PC-9 (cell line): ENCODE data around the gene MYOM3. TPM values are rescaled to one million over a fixed set of nuclear protein-coding genes. Genes with fewer than 3 reads are reported as not detected.

Experiments used
- BruUV-seq: library from RNA; stranded (reverse); fragments of 400-500 nt; replicated peaks from 2 replicates; lab custom pipeline; 2021; lab: Mats Ljungman, UMichigan
- CTCF ChIA-PET: fragments of 300-600 bp; sonication (Branson Sonifier 250); formaldehyde crosslinking; loops from one replicate; lab custom pipeline; 2022; ENCODE audit warnings: antibody characterized with exemption; lab: Charles Lee
- POLR2A ChIA-PET: fragments of 300-600 bp; sonication (Branson Sonifier 250); formaldehyde crosslinking; loops from one replicate; lab custom pipeline; 2022; ENCODE audit warnings: antibody characterized with exemption; ENCODE audit not compliant: unreplicated experiment; lab: Charles Lee
- DNase-seq, 2 experiments: peaks; one replicate each; pipeline versions ENCODE4 v3.0.0 to v3.0.0-alpha.2; 2015 to 2022; ENCODE audit warnings: mixed read lengths in 1 of 2
- H2AFZ ChIP-seq: fragments of 200-600 bp; sonication (generic); 2 replicates; pipeline ENCODE4 v1.8.1; 2017; ENCODE audit warnings: antibody characterized with exemption
- H3F3A ChIP-seq: fragments of 200-600 bp; sonication (generic); 2 replicates; pipeline ENCODE4 v1.8.1; 2017; ENCODE audit warnings: antibody characterized with exemption, mild to moderate bottlenecking, low read depth; ENCODE audit not compliant: insufficient read depth
- H3K27ac ChIP-seq: fragments of 200-600 bp; sonication (generic); 2 replicates; pipeline ENCODE4 v1.6.1; 2016; ENCODE audit warnings: mixed run types
- H3K27me3 ChIP-seq: fragments of 200-600 bp; sonication (generic); 2 replicates; pipeline ENCODE4 v1.6.1; 2016; ENCODE audit warnings: low read depth, mixed run types; ENCODE audit not compliant: insufficient read depth
- H3K36me3 ChIP-seq: fragments of 200-600 bp; sonication (generic); 2 replicates; pipeline ENCODE4 v1.6.1; 2016; ENCODE audit warnings: low read depth, mixed run types
- H3K4me1 ChIP-seq: fragments of 200-600 bp; sonication (generic); replicated peaks from 2 replicates; pipeline ENCODE4 v1.6.1; 2016; ENCODE audit warnings: mixed run types; ENCODE audit not compliant: insufficient read depth
- H3K4me2 ChIP-seq: fragments of 200-600 bp; sonication (generic); 2 replicates; pipeline ENCODE4 v1.6.1; 2017; ENCODE audit warnings: mixed run types
- H3K4me3 ChIP-seq: fragments of 200-600 bp; sonication (generic); 2 replicates; pipeline ENCODE4 v1.6.1; 2016; ENCODE audit warnings: mixed run types
- H3K79me2 ChIP-seq: fragments of 200-600 bp; sonication (generic); 2 replicates; pipeline ENCODE4 v1.6.1; 2017; ENCODE audit warnings: low read depth, mixed run types
- H3K9me2 ChIP-seq: fragments of 200-600 bp; sonication (generic); 2 replicates; pipeline ENCODE4 v1.8.1; 2017; ENCODE audit warnings: mild to moderate bottlenecking; ENCODE audit not compliant: insufficient read depth
- H3K9me3 ChIP-seq: fragments of 200-600 bp; sonication (generic); 2 replicates; pipeline ENCODE4 v1.8.1; 2016; ENCODE audit warnings: low read depth; ENCODE audit not compliant: insufficient read depth
- H4K20me1 ChIP-seq: fragments of 200-600 bp; sonication (generic); 2 replicates; pipeline ENCODE4 v1.8.1; 2017; ENCODE audit not compliant: insufficient read depth
- EZH2 ChIP-seq: fragments of 200-600 bp; sonication (generic); IDR thresholded peaks from 2 replicates; pipeline ENCODE4 v1.8.0; 2017; ENCODE audit warnings: antibody characterized with exemption, low read depth
- intact Hi-C: fragments of 100-400 bp; cut with micrococcal nuclease; formaldehyde crosslinking; loops from one replicate; pipeline ENCODE4 v1.10.0; 2022; ENCODE audit not compliant: unreplicated experiment
- total RNA-seq: library from RNA; stranded (reverse); gene quantifications from 2 replicates; pipeline ENCODE4 v1.2.3, GENCODE V29; 2021
- TF ChIP-seq, protein P1 (sequence below): fragments of 200-600 bp; sonication (generic); conservative IDR thresholded peaks from 2 replicates; pipeline ENCODE4 v1.6.1; 2017; ENCODE audit warnings: mixed run types, antibody characterized with exemption, mild to moderate bottlenecking, moderate library complexity

MYOM3 gene
- total RNA-seq, 1 experiment from 2014 or later, result 11.9 TPM

DNA sequence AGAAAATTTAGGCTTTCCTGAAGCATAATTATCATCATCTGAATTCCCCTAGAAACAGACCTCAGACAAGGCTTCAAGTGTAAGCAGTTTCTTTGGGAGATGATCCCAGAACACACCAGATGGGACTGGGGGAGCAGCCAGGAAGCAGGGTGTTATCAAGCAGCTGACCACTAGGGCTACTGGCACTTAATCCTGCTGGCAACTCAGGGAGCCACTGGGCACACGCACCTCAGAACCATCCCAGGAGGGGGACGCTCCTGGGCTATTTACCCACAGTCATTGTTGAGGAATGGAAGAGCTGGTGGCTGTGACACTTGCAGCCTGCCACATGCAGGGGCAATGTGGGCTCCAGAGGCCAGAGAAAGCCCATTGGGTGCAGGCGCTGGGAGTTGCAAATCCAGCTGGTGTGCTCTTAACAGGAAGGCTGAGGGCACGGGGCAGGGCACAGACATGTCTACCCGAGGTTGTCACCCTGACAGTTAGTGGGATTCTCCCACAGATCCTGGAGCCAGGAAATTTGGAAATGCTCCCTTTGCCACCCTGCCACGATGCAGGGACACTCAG lies 46.1 kb upstream of the MYOM3 start:
- H3K9me3 ChIP-seq, result no peaks in the 10 kb centered on the region
- TF ChIP-seq, protein P1, sequence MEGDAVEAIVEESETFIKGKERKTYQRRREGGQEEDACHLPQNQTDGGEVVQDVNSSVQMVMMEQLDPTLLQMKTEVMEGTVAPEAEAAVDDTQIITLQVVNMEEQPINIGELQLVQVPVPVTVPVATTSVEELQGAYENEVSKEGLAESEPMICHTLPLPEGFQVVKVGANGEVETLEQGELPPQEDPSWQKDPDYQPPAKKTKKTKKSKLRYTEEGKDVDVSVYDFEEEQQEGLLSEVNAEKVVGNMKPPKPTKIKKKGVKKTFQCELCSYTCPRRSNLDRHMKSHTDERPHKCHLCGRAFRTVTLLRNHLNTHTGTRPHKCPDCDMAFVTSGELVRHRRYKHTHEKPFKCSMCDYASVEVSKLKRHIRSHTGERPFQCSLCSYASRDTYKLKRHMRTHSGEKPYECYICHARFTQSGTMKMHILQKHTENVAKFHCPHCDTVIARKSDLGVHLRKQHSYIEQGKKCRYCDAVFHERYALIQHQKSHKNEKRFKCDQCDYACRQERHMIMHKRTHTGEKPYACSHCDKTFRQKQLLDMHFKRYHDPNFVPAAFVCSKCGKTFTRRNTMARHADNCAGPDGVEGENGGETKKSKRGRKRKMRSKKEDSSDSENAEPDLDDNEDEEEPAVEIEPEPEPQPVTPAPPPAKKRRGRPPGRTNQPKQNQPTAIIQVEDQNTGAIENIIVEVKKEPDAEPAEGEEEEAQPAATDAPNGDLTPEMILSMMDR, result 0 out of 2 replicates have a peak, but pooled peaks have one; percentile 29
- no peak for TF ChIP-seq EZH2
- H3K4me2 ChIP-seq, result no peak overlapping the region
- ChIA-PET POLR2A (no interaction called here), CTCF (no interaction called here)
- no peaks in the 10 kb centered on the region for H3K4me1 ChIP-seq
- no peaks in the 10 kb centered on the region for H3K9me2 ChIP-seq
- no peak overlapping the region for H3K4me3 ChIP-seq
- H3F3A ChIP-seq, result no peaks in the 10 kb centered on the region
- no TSS peak for BruUV-seq
- H3K27me3 ChIP-seq, result no peaks in the 10 kb centered on the region
- H3K36me3 ChIP-seq, result no peaks in the 10 kb centered on the region
- DNase-seq, result no peak
- no peak overlapping the region for H3K27ac ChIP-seq
- H3K79me2 ChIP-seq, result no peaks in the 10 kb centered on the region
- H2AFZ ChIP-seq, result no peak overlapping the region
- H4K20me1 ChIP-seq, result no peaks in the 10 kb centered on the region
- intact Hi-C loops, result no loop called here

DNA sequence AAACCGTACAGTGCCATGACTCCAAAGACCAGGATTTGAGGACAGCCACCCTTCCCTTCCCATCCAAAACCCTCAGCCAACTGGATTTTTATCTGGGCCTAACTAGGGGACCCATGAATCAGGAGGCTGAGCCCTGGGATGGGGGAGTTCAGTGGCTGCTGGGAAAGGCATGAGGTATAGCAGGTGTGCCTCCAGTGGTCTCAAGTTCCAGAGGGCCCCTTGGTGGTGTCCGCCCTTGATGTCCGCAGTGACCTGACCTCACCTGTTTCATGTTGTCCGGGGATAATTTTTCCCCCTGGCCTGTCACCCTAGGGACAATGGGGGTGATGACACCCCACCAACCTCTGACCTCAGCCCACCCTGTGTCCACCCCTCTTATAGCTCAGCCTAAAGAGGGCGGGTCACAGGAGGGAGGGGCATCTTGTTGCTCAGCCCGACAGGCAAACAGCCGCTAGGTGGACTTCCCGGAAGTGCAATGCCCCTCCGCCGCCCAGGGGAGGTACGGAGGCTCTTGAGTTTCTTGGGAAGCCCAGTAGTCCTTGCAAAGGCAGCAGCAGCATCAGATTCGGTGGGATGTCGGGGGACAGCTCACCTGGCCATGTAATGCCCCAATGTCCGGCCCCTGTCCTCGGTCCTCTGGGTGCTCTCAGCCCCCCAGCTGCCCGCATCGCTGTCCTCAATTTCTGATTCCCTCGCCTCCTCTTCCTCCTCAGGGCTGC lies 44.8 kb upstream of the MYOM3 start:
- no peaks in the 10 kb centered on the region for H3K9me3 ChIP-seq
- no peak overlapping the region for H3K4me2 ChIP-seq
- no peaks in the 10 kb centered on the region for H3F3A ChIP-seq
- H4K20me1 ChIP-seq, result no peaks in the 10 kb centered on the region
- intact Hi-C loops, result no loop called here
- ChIA-PET POLR2A (no interaction called here), CTCF (no interaction called here)
- H3K27ac ChIP-seq, result no peak overlapping the region
- TF ChIP-seq, protein P1, result no peak
- no peak for TF ChIP-seq EZH2
- no peak overlapping the region for H3K4me3 ChIP-seq
- DNase-seq, result no peak
- H2AFZ ChIP-seq, result no peak overlapping the region
- no peaks in the 10 kb centered on the region for H3K4me1 ChIP-seq
- BruUV-seq, result no TSS peak
- H3K79me2 ChIP-seq, result no peaks in the 10 kb centered on the region
- H3K27me3 ChIP-seq, result no peaks in the 10 kb centered on the region
- no peaks in the 10 kb centered on the region for H3K36me3 ChIP-seq
- no peaks in the 10 kb centered on the region for H3K9me2 ChIP-seq

DNA sequence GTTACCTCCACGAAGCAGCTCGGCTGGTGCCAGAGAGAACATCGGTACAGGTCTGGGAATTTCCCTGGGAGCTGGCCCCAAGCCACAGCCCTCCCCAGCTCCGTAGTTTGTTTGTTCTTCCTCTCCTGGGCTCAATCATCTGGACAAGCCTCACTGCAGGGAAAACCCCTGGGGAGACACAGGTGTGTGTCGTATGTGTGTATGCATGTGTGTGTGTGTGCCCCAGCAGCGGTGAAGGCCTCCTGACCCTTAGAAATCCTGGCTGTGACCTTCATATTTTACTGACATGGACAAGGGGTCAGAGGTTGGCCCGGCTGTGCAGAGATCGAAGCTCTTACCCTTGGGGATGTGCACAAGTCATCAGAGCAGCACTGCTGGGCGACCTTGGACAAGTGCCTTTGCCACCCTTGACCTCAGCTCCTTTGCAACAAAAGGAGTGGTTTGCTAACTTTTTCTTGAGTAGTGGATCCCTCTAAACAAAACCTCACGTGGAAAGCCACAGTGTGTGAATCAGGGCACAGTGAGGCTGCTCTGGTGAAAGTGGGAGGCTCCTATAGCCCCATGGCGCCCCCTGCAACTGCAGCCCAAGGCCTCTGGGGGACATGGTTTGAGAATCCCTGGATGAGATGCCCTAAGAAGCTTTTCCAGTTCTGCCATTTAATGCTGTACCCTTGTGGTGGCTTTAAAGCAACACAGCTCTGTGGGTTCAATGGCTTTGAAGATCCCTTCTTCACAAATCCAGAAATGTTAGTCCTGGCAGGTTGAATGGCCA lies 43.3 kb upstream of the MYOM3 start:
- intact Hi-C loops, result no loop called here
- H3K4me1 ChIP-seq, result peaks cover 2% of the 10 kb centered on the region
- no peak for DNase-seq
- H3K79me2 ChIP-seq, result no peaks in the 10 kb centered on the region
- H3K9me2 ChIP-seq, result no peaks in the 10 kb centered on the region
- no peak overlapping the region for H3K27ac ChIP-seq
- no TSS peak for BruUV-seq
- no peaks in the 10 kb centered on the region; the same call in 1 of the 2 replicates for H3F3A ChIP-seq
- no peaks in the 10 kb centered on the region for H4K20me1 ChIP-seq
- ChIA-PET CTCF (no interaction called here), POLR2A (no interaction called here)
- H3K4me2 ChIP-seq, result no peak overlapping the region
- no peak overlapping the region for H3K4me3 ChIP-seq
- no peaks in the 10 kb centered on the region for H3K27me3 ChIP-seq
- H3K9me3 ChIP-seq, result no peaks in the 10 kb centered on the region
- no peak for TF ChIP-seq EZH2
- TF ChIP-seq, protein P1, result no peak
- H2AFZ ChIP-seq, result no peak overlapping the region
- no peaks in the 10 kb centered on the region for H3K36me3 ChIP-seq
